IPS-20b (cell line): ENCODE results near the gene UGT2B7.
"Not testable (repeated sequence)": the region's sequence is repeated elsewhere in the genome, so short reads cannot be mapped to it uniquely, and the experiment has no call there.

Experiments used
- H3K27ac ChIP-seq: one replicate; pipeline ENCODE4 v1.5.1; 2013; ENCODE audit warnings: low read length
- H3K27me3 ChIP-seq: 2 replicates; pipeline ENCODE4 v1.6.1; 2013; ENCODE audit warnings: mild to moderate bottlenecking, low read length, inconsistent platforms; ENCODE audit not compliant: insufficient read depth
- H3K36me3 ChIP-seq: 2 replicates; pipeline ENCODE4 v1.6.1; 2013; ENCODE audit warnings: low read depth, mild to moderate bottlenecking, inconsistent platforms, low read length, moderate library complexity; ENCODE audit not compliant: insufficient read depth
- H3K4me1 ChIP-seq: 2 replicates; pipeline ENCODE4 v1.6.1; 2013; ENCODE audit warnings: mild to moderate bottlenecking, control low read depth, inconsistent platforms, low read length, moderate library complexity; ENCODE audit not compliant: insufficient read depth
- H3K4me3 ChIP-seq: 2 replicates; pipeline ENCODE4 v1.5.1; 2013; ENCODE audit warnings: mild to moderate bottlenecking, low read length, inconsistent platforms
- H3K9ac ChIP-seq: 2 replicates; pipeline ENCODE4 v1.6.1; 2013; ENCODE audit warnings: low read depth, mild to moderate bottlenecking, inconsistent platforms, low read length, moderate library complexity
- H3K9me3 ChIP-seq: 2 replicates; pipeline ENCODE4 v1.6.1; 2013; ENCODE audit warnings: mild to moderate bottlenecking, low read depth, low read length, inconsistent platforms; ENCODE audit not compliant: insufficient read depth

UGT2B7 gene

DNA sequence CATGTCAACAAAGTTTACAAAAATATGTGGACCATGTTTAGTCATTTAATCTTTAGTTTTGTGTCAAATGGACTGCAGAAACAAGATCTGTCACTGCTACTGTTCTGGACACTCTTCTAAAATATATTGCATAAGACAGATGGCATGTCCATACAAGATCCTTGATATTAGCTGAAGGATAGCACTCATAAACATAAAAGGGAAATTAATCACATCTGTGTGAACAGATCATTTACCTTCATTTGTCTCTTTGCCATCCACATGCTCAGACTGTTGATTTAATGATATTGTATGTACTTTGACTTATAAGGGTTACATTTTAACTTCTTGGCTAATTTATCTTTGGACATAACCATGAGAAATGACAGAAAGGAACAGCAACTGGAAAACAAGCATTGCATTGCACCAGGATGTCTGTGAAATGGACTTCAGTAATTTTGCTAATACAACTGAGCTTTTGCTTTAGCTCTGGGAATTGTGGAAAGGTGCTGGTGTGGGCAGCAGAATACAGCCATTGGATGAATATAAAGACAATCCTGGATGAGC, at the start of gene UGT2B7:
UGT2B7 (plus strand) TSS at position 364 of the 546 bp plus-strand sequence; CDS start at position 411, 47 bp downstream.
- Histone ChIP-seq H3K4me3 (no peak within 1 kb of the TSS), H3K9ac (no peak within 1 kb of the TSS), H3K27ac (no peak within 1 kb of the TSS), H3K27me3 (no peaks in the 10 kb centered on the region), H3K4me1 (no peaks in the 10 kb centered on the region), H3K36me3 (no peaks in the 10 kb centered on the region), H3K9me3 (no peaks in the 10 kb centered on the region)

- Histone ChIP-seq H3K36me3 (no peaks in the 10 kb centered on the region), H3K4me3 (no peak overlapping the region), H3K27me3 (no peaks in the 10 kb centered on the region), H3K4me1 (peaks cover 3% of the 10 kb centered on the region; the same call in 1 of the 2 replicates), H3K9ac (no peak overlapping the region), H3K27ac (no peak overlapping the region), H3K9me3 (no peaks in the 10 kb centered on the region)
Measured at GRCh38 chr4:69049860-69050259, 46.4 kb upstream of the UGT2B7 start.

GRCh38 chr4:69050853-69051575, 45.3 kb upstream of the UGT2B7 start:
- H3K27ac ChIP-seq, H3K9me3 ChIP-seq, H3K4me1 ChIP-seq, H3K27me3 ChIP-seq, H3K4me3 ChIP-seq, H3K9ac ChIP-seq, H3K36me3 ChIP-seq: not testable (repeated sequence)

DNA sequence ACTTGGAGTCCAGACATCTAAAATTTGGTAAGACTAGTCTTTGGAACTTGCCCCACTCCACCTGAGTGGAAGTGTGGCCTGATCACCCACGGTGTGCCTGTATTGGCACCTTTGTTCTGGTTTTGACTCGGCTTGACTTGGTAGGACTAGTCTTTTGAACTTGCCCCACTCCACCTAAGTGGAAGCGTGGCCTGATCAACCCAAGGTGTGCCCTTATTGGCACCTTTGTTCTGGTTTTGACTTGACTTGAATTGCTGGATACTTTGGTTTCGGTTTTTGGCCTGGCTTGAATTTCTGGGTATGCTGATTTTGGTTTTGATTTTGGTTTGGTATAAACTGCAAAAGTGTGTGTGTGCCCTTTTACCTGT, 44.7 kb upstream of the UGT2B7 start:
- Histone ChIP-seq H3K9ac (no peak overlapping the region), H3K4me3 (no peak overlapping the region), H3K4me1 (peaks cover 3% of the 10 kb centered on the region; the same call in 1 of the 2 replicates), H3K27ac (no peak overlapping the region), H3K36me3 (no peaks in the 10 kb centered on the region), H3K27me3 (no peaks in the 10 kb centered on the region), H3K9me3 (no peaks in the 10 kb centered on the region)

GRCh38 chr4:69053309-69053885, 42.9 kb upstream of the UGT2B7 start:
- not testable (repeated sequence) for H3K9me3 ChIP-seq, H3K36me3 ChIP-seq, H3K9ac ChIP-seq, H3K4me3 ChIP-seq, H3K27ac ChIP-seq, H3K27me3 ChIP-seq
- H3K4me1 ChIP-seq = peaks cover 17% of the 10 kb centered on the region; the same call in 1 of the 2 replicates

DNA sequence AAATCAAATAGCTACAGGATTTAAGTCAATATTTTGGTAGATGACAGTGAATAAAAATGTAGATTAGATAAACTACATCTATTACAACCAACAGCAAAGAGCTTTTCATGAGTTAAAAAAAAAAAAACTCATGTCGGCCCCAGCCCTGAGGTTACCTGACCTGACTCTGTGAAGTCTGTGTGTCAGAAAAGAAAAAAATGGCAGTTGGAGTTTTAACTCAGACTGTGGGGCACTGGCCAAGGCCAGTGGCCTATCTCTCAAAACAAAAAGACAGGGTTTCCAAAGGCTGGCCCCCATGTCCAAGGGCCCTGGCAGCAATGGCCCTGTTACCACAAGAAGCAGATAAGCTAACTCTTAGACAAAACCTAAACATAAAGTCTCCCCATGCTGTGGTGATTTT, 42.2 kb upstream of the UGT2B7 start:
- not testable (repeated sequence) for H3K27me3 ChIP-seq, H3K4me3 ChIP-seq, H3K36me3 ChIP-seq, H3K9me3 ChIP-seq, H3K9ac ChIP-seq, H3K27ac ChIP-seq
- H3K4me1 ChIP-seq = peaks cover 23% of the 10 kb centered on the region; the same call in 1 of the 2 replicates

- Histone ChIP-seq H3K27me3 (no peaks in the 10 kb centered on the region), H3K36me3 (no peaks in the 10 kb centered on the region), H3K4me1 (peaks cover 26% of the 10 kb centered on the region; the same call in 1 of the 2 replicates), H3K9me3 (no peaks in the 10 kb centered on the region), H3K4me3 (no peak overlapping the region), H3K27ac (no peak overlapping the region), H3K9ac (no peak overlapping the region)
Measured at GRCh38 chr4:69054578-69055200, 41.6 kb upstream of the UGT2B7 start.

- Histone ChIP-seq H3K27ac (no peak overlapping the region), H3K4me1 (peaks cover 25% of the 10 kb centered on the region; the same call in 1 of the 2 replicates), H3K36me3 (no peaks in the 10 kb centered on the region), H3K27me3 (no peaks in the 10 kb centered on the region), H3K4me3 (no peak overlapping the region), H3K9ac (no peak overlapping the region), H3K9me3 (no peaks in the 10 kb centered on the region)
Measured at GRCh38 chr4:69056150-69056549, 40.1 kb upstream of the UGT2B7 start.

DNA sequence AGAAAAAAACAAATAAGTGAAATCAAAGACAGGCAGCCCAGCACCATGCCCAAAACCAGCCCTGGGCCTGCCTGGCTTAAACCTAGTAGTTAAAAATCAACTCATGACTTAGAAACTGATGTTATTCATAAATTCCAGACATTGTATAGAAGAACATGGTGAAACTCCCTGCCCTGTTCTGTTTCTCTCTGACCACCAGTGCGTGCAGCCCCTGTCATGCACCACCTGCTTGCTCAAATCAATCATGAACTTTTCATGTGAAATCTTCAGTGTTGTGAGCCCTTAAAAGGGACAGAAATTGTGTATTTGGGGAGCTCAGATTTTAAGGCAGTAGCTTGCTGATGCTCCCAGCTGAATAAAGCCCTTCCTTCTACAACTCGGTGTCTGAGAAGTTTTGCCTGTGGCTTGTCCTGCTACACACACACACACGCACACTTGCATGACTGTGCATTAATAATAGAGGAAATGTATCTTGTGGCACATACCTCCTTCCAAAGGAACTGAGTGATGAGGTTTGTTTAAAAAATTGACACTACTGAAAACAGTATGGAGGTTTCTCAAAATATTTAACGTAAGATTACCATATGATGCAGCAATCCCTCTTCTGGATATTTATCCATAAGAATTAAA, 39.2 kb upstream of the UGT2B7 start:
- peak overlapping the region; percentile 6 for H3K27ac ChIP-seq
- H3K9me3 ChIP-seq = no peaks in the 10 kb centered on the region
- peak overlapping the region; percentile 30; the same call in 1 of the 2 replicates for H3K9ac ChIP-seq
- no peaks in the 10 kb centered on the region for H3K36me3 ChIP-seq
- H3K4me1 ChIP-seq = peaks cover 22% of the 10 kb centered on the region; the same call in 1 of the 2 replicates
- peak overlapping the region; percentile 46; the same call in 1 of the 2 replicates for H3K4me3 ChIP-seq
- H3K27me3 ChIP-seq = no peaks in the 10 kb centered on the region

- H3K27me3 ChIP-seq = no peaks in the 10 kb centered on the region
- peak overlapping the region; percentile 6 for H3K27ac ChIP-seq
- H3K4me1 ChIP-seq = peaks cover 22% of the 10 kb centered on the region; the same call in 1 of the 2 replicates
- H3K9ac ChIP-seq = peak overlapping the region; percentile 63; the same call in 1 of the 2 replicates
- peak overlapping the region; percentile 46 for H3K4me3 ChIP-seq
- no peaks in the 10 kb centered on the region for H3K9me3 ChIP-seq
- no peaks in the 10 kb centered on the region for H3K36me3 ChIP-seq
Measured at GRCh38 chr4:69057620-69058409, 38.5 kb upstream of the UGT2B7 start.
